ENCODE results near the gene ZNF740. TPM values are rescaled to one million over a fixed set of nuclear protein-coding genes. Genes with fewer than 3 reads are reported as not detected.

ZNF740 gene
- total RNA-seq, 1 experiment from 2014 or later, result 65.8 TPM

DNA sequence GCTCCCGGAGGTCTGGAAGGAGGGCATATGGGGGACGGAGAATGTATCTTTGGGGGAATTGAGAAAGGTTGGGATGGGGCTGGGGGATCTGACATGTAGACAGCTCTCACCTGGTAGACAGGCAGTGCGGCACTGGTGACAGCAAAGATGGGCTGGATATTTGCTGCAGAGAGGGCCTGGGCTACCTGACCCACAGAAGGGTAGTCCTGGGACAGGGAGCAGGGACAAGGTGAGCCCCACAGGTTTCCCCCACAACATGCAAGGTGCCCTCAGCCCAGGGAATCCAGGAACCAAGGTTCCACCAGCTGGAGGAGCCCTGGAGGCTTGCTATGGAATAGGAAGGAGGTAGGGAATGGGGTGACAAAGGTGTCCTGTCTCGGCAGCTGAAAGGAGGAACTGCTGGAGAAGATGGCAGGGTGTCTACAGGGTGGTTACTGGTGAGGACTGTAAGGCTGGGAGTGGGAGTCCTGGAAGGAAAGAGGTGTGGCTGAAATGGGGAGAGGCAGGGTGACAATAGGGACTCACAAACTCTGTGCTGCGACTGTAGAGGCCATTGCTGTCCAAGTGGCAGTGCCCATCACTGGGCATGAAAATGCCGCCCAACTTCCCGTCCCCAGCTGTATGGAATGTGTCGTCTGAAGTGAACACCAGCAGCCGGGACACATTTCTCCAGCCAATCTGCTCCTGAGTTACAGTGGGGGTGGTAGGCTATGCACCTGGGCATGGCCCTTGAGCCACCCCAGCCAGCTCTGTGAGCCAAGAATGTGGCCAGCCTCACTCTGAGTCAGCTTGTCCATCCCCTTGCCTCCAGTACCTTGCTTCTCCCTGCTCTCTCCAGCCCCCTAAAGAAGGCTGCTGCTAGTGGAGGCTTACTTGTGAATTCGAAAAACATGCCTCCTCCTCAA lies 15.2 kb downstream of the ZNF740 start:
- TSS peak; percentile 39 for BruUV-seq (replicated peaks)
- H3K9me2 ChIP-seq (ENCODE audit: insufficient read depth), result no peaks in the 10 kb centered on the region
- H3K9me3 ChIP-seq (ENCODE audit: insufficient read depth, low read depth), result no peaks in the 10 kb centered on the region
- H2AFZ ChIP-seq, result no peak overlapping the region
- H4K20me1 ChIP-seq (ENCODE audit: insufficient read depth), result no peaks in the 10 kb centered on the region
- H3K4me1 ChIP-seq (replicated peaks; ENCODE audit: insufficient read depth), result peaks cover 10% of the 10 kb centered on the region
- H3K27ac ChIP-seq, result no peak overlapping the region
- peak in 1 of 2 experiments; percentile 75 for DNase-seq
- TF ChIP-seq, protein P1, sequence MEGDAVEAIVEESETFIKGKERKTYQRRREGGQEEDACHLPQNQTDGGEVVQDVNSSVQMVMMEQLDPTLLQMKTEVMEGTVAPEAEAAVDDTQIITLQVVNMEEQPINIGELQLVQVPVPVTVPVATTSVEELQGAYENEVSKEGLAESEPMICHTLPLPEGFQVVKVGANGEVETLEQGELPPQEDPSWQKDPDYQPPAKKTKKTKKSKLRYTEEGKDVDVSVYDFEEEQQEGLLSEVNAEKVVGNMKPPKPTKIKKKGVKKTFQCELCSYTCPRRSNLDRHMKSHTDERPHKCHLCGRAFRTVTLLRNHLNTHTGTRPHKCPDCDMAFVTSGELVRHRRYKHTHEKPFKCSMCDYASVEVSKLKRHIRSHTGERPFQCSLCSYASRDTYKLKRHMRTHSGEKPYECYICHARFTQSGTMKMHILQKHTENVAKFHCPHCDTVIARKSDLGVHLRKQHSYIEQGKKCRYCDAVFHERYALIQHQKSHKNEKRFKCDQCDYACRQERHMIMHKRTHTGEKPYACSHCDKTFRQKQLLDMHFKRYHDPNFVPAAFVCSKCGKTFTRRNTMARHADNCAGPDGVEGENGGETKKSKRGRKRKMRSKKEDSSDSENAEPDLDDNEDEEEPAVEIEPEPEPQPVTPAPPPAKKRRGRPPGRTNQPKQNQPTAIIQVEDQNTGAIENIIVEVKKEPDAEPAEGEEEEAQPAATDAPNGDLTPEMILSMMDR (conservative IDR thresholded peaks at IDR 0.05), result no peak
- no peak for TF ChIP-seq EZH2 (IDR thresholded peaks at IDR 0.05; ENCODE audit: low read depth)
- no peaks in the 10 kb centered on the region for H3K27me3 ChIP-seq (ENCODE audit: insufficient read depth, low read depth)
- H3K4me2 ChIP-seq, result no peak overlapping the region
- H3K4me3 ChIP-seq, result no peak overlapping the region
- no peaks in the 10 kb centered on the region for H3K79me2 ChIP-seq (ENCODE audit: low read depth)
- peaks cover 5% of the 10 kb centered on the region; the same call in 1 of the 2 replicates for H3F3A ChIP-seq (ENCODE audit: insufficient read depth, low read depth)
- POLR2A ChIA-PET (ENCODE audit: unreplicated experiment), result interaction anchor here (0.5 to 1.0 kb wide), 6 partner anchors 54 to 701 kb away, joined by 3 to 17 read pairs (median 7); no protein-coding TSS in a partner anchor
- CTCF ChIA-PET, result no interaction called here
- intact Hi-C loops (cut with micrococcal nuclease; ENCODE audit: unreplicated experiment), result loop anchor here (1.0 kb wide), 1 partner anchor 14 kb away; no protein-coding TSS in a partner anchor
- no peaks in the 10 kb centered on the region for H3K36me3 ChIP-seq (ENCODE audit: low read depth)

DNA sequence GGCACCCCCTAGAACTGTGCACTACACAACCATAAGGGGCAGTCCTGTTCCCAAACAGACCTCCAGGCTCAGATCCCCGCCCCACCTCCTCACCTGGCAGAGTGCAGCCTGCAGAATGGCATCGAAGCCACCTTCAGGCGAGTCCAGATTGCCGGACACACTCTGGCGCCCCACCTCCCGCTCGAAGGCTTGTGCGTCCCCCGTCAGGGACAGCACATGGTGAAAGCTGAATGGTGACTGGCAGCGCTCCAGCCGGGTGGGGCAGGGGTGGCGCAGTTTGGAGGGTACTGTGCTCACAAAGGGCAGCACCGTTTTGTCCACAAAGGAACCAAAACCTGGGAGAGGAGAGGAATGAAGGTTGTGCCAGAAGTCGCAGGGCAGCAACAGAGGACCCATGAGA lies 16.0 kb downstream of the ZNF740 start:
- no peaks in the 10 kb centered on the region for H3K9me2 ChIP-seq (ENCODE audit: insufficient read depth)
- intact Hi-C loops (cut with micrococcal nuclease; ENCODE audit: unreplicated experiment), result loop anchor here (1.0 kb wide), 1 partner anchor 15 kb away; no protein-coding TSS in a partner anchor
- H3K4me2 ChIP-seq, result no peak overlapping the region
- H3K27me3 ChIP-seq (ENCODE audit: insufficient read depth, low read depth), result no peaks in the 10 kb centered on the region
- no peaks in the 10 kb centered on the region for H3K9me3 ChIP-seq (ENCODE audit: insufficient read depth, low read depth)
- TF ChIP-seq, protein P1 (conservative IDR thresholded peaks at IDR 0.05), result no peak; the same call in 1 of the 2 replicates
- TF ChIP-seq EZH2 (IDR thresholded peaks at IDR 0.05; ENCODE audit: low read depth), result no peak
- no peak overlapping the region for H2AFZ ChIP-seq
- DNase-seq, result peak in 1 of 2 experiments; percentile 45
- H3K27ac ChIP-seq, result no peak overlapping the region
- H3K79me2 ChIP-seq (ENCODE audit: low read depth), result no peaks in the 10 kb centered on the region
- H4K20me1 ChIP-seq (ENCODE audit: insufficient read depth), result no peaks in the 10 kb centered on the region
- ChIA-PET POLR2A (ENCODE audit: unreplicated experiment) (interaction anchor here (0.5 to 1.0 kb wide), 4 partner anchors 54 to 149 kb away, joined by 3 to 11 read pairs (median 4); no protein-coding TSS in a partner anchor), CTCF (no interaction called here)
- H3K4me3 ChIP-seq, result no peak overlapping the region
- no TSS peak for BruUV-seq (replicated peaks)
- peaks cover 10% of the 10 kb centered on the region for H3K4me1 ChIP-seq (replicated peaks; ENCODE audit: insufficient read depth)
- peaks cover 5% of the 10 kb centered on the region; the same call in 1 of the 2 replicates for H3F3A ChIP-seq (ENCODE audit: insufficient read depth, low read depth)
- no peaks in the 10 kb centered on the region for H3K36me3 ChIP-seq (ENCODE audit: low read depth)

DNA sequence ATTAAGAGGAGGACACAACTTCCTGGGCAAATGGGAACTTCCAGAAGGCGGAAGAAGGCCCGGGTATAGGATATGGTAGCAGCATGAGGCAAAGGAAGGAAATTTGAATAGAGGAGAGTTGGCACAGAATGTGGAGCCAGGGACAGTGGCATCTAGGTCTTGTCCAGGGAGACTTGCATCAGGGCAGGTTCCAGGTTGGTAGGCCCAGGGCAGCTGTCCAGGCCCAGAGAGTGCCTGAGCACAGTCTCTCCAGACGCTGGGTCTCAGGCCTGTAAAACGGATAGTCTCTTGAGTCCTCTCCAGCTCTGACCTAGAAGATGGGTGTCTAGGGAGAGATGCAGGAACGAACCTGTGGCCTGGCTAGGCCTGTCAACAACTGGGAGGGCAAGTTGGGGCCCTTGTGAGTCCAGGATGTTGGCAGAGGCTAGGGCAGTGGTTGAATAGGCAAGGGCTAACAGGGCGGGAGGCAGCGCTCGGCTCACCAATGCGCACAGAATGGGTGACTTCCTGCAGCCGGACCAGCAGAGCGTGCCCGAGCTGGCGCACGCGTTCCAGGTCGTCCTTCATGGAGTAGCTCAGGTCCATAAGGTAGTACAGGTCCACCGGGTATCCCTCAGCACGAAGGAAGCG lies 16.6 kb downstream of the ZNF740 start:
- Histone ChIP-seq H3K27ac (no peak overlapping the region), H2AFZ (no peak overlapping the region), H3K4me2 (no peak overlapping the region), H3K27me3 (ENCODE audit: insufficient read depth, low read depth) (no peaks in the 10 kb centered on the region), H4K20me1 (ENCODE audit: insufficient read depth) (no peaks in the 10 kb centered on the region), H3K4me1 (replicated peaks; ENCODE audit: insufficient read depth) (peaks cover 10% of the 10 kb centered on the region), H3F3A (ENCODE audit: insufficient read depth, low read depth) (peaks cover 5% of the 10 kb centered on the region; the same call in 1 of the 2 replicates), H3K4me3 (no peak overlapping the region), H3K79me2 (ENCODE audit: low read depth) (no peaks in the 10 kb centered on the region), H3K9me3 (ENCODE audit: insufficient read depth, low read depth) (no peaks in the 10 kb centered on the region), H3K36me3 (ENCODE audit: low read depth) (no peaks in the 10 kb centered on the region), H3K9me2 (ENCODE audit: insufficient read depth) (no peaks in the 10 kb centered on the region)
- intact Hi-C loops (cut with micrococcal nuclease; ENCODE audit: unreplicated experiment), result no loop called here
- ChIA-PET CTCF (no interaction called here), POLR2A (ENCODE audit: unreplicated experiment) (no interaction called here)
- DNase-seq, result no peak
- TF ChIP-seq, protein P1 (conservative IDR thresholded peaks at IDR 0.05), result no peak
- TF ChIP-seq EZH2 (IDR thresholded peaks at IDR 0.05; ENCODE audit: low read depth), result no peak
- BruUV-seq (replicated peaks), result no TSS peak

Data from PC-9 (cell line).